NCI-H82 (cell line): ENCODE data around the gene MAPK10.
"Not testable (repeated sequence)": the region's sequence is repeated elsewhere in the genome, so short reads cannot be mapped to it uniquely, and the experiment has no call there.

Experiments used
- DNase-seq: peaks from one replicate; lab custom pipeline; 2025; lab: John Stamatoyannopoulos, UW

Gene MAPK10

DNA sequence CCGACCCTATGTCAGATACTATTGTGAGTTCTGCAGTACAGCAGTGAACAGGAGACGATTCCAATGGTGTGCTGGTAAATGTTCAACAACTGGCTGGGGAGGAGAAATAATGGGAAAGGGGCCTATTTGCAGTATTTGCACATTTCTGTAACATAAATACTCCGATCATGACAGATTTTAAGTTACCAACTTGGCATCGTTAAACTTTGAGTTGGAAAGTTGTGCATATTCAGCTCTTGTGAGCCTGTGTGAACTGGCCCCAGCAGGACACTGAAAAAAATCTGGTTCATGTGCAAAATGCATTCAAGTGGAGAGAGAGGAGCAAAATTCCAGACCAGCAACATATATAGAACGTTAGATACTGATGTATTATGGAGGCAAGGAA lies 175.0 kb downstream of the MAPK10 start:
- no peak for DNase-seq

DNA sequence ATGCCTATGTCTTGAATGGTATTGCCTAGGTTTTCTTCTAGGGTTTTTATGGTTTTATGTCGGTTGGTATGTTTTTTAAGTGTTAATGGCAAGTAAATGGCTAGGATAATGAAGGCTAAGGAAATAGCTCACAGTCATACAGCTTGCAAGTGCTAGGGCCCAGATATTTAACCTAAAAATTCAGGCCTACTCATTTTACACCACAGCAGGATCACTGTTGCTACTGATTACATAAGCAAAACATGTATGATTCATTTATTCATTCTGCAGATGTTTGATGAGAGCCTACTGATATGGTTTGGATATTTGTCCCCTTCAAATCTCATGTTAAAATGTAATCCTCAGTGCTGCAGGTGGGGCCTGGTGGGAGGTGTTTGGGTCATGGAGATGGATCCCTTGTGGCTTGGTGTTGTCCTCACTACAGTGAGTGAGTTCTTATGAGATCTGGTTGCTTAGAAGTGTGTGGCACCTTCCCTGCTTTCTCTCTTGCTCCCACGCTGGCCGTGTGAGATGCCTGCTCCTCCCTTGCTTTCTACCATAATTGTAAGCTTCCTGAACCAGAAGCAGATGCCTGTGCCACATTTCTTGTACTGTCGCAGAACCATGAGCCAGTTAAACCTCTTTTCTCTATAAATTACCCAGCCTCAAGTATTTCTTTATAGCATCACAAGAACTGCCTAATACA lies 175.5 kb downstream of the MAPK10 start:
- no peak for DNase-seq

DNA sequence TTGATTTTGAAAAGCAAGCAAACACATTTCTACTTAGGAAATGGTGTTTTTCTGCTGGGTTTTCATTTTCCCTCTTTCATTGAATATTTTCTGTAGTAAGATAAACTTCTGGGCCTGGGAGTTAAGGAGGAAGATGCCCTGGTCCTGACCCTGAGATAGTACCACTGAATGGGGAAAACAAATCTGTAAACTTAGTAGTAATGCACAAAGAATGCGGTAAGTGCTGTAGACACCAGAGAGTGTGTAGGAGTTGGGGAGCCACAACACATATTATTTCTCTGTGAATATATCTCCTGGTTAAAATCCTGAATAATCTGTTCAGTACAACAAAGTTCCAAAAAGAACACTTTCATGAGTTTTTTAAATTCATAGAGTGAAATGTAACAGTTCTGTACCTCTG lies 178.3 kb downstream of the MAPK10 start:
- no peak for DNase-seq

DNA sequence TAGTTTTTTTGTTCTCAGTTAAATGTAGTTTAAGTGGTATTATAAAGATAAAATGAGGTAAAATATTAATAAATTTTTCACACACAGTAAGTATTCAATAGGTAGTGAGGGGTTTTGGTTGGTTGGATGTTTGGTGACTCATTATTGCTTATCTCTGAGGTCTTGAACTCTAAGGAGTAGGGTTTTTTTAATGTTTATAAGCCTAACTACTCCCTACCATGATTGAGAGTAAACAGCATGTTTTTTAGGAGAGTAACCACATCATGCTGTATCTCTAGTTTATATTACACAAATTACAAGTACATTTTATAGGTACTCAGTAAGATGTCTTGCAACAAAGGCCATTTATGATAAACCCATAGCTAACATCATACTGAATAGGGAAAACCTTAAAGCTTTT lies 181.6 kb downstream of the MAPK10 start:
- DNase-seq, result no peak

DNA sequence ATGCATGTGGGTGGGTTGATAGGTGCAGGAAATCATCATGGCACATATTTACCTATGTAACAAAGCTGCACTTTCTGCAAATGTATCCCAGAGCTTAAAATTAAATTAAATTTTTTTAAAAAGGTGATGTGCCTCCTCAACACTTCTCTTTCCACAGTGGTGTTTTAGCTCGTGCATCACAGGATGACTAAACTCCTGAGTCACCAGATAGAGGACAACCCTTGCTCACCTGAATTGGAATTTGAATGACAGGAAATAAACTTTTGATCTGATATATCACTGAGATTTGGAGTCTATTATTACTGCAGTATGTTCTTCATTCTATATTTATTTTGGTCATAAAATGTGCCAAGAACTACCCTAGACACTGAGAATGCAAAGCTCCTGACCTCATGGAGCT lies 185.3 kb downstream of the MAPK10 start:
- DNase-seq, result no peak

DNA sequence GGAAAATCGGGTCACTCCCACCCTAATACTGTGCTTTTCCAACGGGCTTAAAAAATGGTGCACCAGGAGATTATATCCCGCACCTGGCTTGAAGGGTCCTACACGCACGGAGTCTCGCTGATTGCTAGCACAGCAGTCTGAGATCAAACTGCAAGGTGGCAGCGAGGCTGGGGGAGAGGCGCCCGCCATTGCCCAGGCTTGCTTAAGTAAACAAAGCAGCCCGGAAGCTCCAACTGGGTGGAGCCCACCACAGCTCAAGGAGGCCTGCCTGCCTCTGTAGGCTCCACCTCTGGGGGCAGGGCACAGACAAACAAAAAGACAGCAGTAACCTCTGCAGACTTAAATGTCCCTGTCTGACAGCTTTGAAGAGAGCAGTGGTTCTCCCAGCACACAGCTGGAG lies 191.5 kb downstream of the MAPK10 start:
- DNase-seq, result not testable (repeated sequence)

DNA sequence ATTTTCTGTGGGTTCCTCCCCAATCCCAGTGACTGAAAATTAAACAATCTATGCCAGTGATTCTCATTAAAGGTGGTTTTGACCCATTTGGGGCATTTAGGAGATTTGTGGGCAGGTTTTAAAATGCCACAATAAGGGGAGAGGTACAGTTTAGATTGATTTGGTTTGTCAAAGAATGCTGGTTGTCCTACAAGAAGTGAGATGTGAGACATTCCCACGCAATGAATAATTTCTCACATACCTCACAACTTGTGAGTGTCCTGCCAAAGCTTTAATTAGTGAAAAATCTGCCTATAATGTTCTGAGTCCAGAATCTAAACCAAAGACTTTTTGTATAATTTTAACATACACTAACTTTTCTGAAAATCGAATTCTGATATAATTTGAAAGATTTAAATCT lies 199.4 kb downstream of the MAPK10 start:
- no peak for DNase-seq

DNA sequence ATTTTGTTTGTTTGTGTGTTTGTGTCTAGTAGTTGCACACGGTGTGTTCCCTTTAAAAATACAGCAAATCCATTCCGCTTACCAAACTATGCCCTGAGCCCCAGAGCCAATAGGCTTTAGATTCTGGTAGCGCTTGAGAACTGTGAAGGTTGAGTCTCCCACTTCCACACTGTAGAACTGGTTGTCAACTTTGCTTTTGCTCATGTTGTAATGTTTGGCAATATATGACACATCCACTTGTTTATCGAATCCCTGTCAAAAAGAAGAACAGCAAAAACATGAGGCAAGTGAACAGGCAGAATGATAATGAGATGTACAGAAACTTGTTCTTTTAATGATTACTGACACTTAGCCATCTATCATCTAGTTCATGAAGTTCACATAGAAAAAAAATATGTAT lies 200.6 kb downstream of the MAPK10 start:
- no peak for DNase-seq

DNA sequence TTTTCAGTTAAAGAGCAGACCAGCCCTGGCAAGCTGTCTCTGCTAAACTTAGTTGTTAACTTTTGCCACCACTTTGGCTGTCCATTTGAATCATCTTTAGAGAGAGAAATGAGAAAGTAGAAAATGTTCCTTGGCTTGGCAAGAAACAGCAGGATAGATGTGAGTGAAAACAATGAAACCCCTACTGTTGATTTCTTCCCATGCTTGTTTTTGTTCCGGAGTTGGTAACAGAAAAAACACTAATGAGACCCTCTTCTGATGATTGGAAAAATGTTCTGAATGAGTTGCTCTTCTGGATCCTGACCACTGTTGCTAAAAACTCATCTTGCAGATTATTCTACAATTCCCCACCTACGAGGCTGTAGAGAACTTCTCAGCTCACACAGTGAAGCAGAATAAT lies 203.3 kb downstream of the MAPK10 start:
- no peak for DNase-seq

DNA sequence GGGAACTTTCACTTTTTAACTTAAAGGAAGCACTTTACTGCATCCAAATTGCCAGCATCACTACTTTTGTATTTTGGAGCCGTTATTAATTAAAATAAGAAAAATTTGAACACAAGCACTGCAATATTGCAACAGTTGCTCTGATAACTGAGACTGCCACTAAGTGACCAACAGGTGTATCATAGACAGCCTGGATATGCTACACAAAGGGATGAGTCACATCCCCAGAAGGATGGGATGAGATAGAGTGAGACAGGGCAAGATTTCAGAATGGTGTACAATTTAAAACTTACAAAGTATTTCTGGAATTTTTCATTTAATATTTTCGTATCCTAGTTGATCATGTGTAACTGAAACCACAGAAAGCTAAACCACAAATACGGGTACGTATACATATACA lies 204.1 kb downstream of the MAPK10 start:
- DNase-seq, result no peak

DNA sequence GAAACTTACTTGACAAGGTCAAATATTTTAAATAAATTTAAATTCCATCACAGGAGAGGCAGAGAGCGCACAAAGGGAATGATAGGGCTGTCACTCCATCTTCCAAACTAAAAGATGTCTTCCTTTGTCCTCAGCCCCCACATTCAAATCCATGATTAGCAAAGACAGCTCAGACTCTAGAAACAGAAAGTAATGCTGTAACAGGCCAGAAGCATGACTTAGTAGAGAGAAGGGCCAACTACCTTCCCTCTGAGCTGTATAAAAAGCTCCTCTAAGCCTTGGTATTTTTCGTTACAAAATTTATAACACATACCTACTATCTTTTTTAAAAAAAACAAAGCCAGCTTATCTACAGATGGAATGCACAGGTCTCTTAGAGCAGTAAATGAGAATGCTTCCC lies 207.4 kb downstream of the MAPK10 start:
- DNase-seq, result no peak

DNA sequence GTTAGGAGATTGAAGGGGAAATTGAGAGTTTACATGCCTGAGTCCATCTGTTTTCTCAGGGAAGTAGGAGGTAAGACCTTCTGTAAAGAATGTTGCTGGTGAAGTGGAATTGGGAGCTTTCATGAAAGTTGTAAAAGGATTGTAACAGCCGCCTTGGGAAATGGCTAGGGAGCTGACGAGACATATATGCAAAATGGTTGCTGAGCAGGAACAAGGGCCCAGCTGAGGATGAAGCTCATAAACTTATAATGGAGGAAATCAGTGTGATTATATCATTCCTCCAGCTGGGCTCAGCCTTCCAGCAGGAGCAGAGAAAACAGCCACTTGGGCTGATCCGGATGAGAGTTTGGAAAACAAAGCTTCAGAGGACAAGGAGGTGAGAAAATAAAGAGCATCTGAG lies 208.7 kb downstream of the MAPK10 start:
- DNase-seq, result no peak

DNA sequence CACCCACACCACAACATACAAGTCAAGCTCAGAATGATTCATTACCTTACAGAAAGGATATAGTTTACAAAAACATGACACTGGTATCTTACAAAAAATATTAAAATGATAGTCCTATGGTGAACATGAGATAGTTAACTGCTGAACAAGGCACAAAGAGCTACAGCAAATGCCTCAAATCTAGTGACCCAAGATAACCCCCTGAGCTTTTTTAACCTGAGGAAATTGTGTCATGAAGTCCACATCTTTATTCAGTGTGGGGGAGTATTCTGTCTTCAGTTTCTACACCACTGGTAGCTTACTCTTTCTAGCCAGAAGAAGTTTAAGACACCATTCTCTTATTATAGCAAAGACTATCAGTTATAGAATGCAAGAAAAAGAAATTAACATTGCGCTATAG lies 218.7 kb downstream of the MAPK10 start:
- DNase-seq, result no peak

DNA sequence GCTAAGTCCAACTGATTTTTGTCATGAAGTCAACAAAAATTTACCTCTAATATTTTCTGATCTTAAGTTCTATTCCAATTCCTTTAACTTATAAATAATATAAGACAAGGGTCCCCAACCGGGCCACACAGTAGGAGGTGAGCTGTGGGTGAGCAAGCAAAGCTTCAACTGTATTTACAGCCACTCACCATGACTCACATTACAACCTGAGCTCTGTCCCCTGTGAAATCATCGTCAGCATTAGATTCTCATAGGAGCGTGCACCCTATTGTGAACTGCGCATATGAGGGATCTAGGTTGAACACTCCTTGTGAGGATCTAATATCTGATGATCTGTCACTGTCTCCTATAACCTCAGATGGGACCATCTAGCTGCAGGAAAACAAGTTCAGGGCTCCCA lies 227.4 kb downstream of the MAPK10 start:
- no peak for DNase-seq

DNA sequence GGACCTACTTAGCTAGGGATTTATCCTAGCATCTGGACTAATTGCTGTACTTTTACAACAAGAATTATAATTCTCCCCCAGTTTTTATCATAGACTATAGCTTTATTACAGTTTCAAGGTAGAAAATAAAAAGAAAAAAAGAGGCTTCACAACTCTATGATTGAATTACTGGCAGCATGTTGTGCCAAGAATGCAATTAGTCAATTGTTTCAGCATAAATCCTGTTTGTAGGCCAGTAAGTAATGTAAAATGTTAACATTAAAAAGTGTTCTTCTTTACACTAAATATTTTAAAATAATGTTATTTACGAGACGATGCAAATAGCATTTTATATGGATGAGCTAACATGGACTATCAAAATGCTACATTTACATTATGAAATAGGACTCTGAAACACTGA lies 228.4 kb downstream of the MAPK10 start:
- DNase-seq, result no peak

DNA sequence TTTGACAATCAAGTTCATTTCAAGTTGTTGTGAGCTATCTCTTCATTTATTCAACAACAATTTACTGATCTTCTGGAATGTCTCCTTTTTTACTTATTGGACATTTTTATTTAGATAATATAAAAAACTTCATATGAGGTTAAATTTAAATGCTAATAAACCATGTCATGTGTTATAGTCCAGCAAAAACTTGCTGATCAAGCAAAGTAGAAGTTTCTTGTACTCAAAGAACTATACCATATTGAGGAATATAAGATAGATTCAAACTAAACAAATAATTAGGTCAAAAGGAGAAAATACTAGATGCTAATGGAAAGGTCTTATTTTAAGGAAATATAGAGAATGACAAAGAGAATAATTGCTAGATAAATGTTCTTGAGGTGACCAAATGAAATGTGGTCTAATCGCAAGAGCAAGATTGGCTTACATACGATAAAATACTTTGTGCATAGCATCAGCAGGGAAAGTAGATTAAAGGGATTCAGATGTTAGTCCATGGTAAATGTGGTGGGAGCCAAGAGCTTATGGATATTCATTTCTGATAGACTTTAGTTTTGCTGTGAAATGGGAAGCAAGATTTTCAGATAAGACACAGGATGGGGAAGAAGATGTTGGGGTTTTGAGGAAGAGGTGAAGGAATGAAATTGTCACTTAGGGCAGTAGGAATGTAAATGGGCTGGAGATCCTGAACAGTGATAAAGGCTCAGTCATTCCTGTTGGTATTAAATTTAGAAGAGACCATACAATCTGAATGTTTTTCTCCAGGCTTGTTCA lies 229.5 kb downstream of the MAPK10 start:
- DNase-seq, result peak; percentile 38

DNA sequence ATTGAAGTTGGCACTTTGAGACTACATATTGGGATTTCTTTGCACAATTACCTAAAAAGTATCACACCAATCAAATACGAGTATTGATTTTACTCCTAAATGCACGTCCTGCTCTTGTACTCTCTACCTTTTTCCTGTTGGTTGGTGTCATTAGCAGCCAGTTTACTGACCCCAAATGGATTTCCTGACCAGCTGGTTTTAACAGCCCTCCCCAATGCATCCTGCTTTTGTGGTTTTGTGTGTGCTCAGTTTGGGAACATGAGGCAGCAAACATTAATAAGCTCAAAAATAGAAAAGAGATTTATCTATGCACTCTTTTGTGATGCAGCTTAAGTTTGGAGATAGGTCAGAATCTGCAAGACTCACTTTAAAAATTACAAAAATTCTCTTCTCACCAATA lies 230.3 kb downstream of the MAPK10 start:
- no peak for DNase-seq

DNA sequence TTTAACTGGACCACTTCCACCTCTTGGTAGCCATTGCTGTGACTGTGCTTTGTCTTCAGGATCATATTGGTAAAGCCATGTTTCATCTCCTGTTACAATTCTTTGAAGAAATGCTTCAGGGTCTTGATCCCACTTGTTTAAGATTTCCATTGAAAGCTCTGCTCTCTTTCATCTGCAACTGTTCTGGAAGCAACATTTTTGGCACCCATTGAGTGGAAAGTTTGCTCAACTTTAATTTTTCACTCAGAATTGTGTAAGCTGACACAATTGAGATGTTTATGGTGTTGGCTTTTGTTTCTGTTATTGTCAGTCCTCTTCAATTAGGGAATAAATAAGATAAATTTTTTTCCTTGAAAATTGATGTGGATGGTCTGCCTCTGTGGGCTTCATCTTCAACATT lies 237.4 kb downstream of the MAPK10 start:
- no peak for DNase-seq

DNA sequence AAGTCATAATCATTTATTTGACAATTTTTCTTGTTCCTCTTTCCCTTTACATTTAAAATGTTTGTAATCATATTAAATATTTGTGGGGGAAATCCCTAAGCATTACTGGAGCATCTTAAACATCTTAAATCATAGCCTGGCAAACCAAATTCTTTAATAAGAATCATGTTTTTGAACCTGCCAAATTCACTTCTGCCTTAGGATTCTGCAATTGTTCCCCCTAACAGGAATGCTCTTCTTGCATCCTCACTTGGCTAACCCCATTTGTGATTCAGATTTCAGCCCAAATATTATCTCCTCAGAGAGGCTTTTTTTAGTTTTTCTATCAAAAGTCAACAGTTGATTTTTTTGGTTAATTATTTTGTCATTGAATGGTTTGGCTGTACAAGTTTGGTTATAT lies 241.1 kb downstream of the MAPK10 start:
- DNase-seq, result no peak

DNA sequence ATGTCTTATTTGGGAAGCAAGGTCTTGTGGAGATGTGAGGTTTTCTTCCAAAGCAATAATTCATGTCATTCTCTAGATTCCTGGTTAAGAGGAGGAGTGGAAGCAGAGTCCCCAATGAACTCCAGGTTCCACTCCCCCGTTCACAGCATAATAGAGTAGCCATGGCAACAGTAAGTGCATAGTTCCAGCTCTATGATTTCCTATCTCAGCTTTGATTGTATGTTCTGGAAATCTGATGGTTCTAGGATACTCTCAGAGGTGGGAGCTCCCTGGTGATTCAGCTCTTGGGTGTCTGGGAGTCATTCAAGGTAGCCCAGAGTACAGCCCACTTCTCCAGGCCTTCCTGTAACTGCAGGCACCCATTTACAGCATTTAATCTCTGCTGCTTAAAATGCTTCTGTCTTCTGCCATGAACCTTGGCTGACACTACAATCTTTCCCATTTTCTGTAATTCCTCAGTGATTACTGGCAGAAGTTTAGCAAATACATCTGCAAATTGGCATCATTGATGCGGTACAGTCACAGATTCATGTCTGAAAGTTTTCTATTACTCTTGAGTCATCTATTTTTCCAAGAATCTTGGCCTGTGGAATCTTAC lies 242.0 kb downstream of the MAPK10 start:
- no peak for DNase-seq

DNA sequence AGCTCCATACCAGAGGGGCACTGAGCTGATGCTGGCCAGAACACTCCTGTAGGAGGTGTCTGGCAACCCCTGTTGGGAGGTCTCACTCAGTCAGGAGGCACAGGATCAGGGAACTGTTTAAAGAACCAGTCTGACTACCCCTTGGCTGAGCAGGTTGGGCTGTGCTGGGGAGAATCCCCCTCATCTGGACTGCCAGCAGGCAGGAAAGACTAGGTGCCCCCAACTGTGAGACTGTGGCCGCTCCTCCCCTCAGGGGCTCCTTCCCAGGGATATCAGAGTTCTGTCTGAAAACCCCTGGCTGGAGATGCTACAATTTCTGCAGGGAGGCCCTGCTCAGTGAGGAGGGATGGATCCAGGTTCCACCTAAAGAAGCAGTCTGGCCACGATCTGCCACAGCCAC lies 245.3 kb downstream of the MAPK10 start:
- DNase-seq, result no peak

DNA sequence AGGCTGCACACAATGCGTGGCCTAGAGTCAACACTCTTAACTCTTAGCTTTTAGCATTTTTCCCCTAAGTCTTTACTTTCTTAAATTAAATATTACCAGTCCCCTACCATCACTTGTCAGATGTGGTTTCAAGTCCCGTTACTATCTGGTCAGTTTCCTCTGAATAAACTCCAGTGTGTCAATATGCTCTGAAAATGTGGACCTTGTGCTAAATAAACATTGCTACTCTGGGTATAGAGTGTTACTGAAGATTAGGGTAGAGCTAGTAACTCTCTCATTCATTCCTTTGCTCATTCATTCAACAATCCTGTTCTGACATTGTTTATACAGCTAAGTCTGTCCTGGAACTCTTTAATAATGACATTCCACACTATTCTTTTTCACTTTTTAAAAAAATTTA lies 251.0 kb downstream of the MAPK10 start:
- no peak for DNase-seq

DNA sequence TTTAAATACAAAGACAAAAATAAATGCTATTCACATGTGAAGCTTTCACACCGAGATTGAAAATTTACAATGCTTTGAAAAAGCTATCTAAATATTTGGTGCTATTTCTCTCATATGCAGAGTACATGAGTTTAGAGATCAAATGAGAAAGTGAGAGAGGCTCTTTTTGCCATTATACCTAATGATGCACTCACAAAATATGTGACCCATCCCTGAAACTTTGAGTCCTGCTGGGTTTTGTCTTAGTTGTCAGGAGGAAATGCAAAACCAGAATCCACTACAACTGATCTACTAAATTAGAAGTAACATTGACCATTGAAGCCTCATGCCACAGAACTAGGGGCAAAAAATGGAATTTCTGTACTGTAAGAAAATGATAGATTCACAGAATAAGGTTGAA lies 251.7 kb downstream of the MAPK10 start:
- no peak for DNase-seq

DNA sequence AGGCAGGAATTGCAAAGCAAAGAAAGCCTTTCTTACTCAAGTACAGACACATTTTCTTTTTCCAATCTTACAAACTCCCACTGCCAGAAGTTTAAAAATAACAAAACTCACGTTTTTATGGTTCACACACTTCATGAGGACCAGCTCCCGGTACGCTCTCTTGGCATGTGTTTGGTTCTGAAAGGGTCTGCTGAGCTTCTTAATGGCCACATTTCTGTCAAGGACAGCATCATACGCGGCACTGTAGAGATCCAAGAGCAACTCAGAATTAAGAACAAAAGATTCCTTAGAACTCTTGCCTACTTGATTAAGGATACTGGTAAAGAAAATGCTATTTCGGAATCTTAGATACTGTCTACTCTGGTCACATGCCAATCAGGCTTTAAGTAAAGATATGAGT lies 252.7 kb downstream of the MAPK10 start:
- DNase-seq, result no peak
